Measurements from ENCODE around the gene CMTM7.

The CMTM7 gene

DNA sequence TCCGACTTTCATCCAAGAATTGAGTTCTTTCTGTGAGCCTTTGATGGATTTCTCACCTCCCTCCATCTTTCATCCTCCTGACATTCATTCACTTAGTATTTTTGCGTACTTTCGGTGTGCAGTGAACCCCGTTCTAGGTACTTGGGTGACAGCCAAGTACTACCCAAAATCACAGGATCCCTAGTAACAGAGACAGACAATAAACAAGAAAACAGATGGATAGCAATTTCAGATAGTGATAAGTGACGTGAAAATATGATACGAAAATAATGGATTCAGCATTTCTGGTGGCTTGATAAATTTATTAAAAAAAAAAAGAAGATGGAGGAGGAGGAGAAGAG is 111.3 kb downstream of the CMTM7 start:
- peaks cover 20% of the 10 kb centered on the region for H3K79me2 ChIP-seq (ENCODE audit: low read length)
- H4K20me1 ChIP-seq (ENCODE audit: insufficient read depth, low read length): 0 out of 2 replicates have a peak, but pooled peaks cover 3% of the 10 kb centered on the region
- peak overlapping the region; percentile 84 for H3K4me3 ChIP-seq (ENCODE audit: low read length)
- H3K27ac ChIP-seq (ENCODE audit: low read length): no peak overlapping the region
- no peaks in the 10 kb centered on the region for H3K27me3 ChIP-seq (ENCODE audit: low read depth, low read length)
- peak overlapping the region; percentile 77 for H3K9ac ChIP-seq (ENCODE audit: low read length)
- no peak for TF ChIP-seq EZH2phosphoT487 (IDR thresholded peaks at IDR 0.05; ENCODE audit: low read depth)
- peaks cover 3% of the 10 kb centered on the region for H3K36me3 ChIP-seq (replicated peaks; ENCODE audit: low read depth, low read length)
- H3K4me1 ChIP-seq (ENCODE audit: low read length): peaks cover 29% of the 10 kb centered on the region
- H2AFZ ChIP-seq (ENCODE audit: low read depth, low read length): peak overlapping the region; percentile 95
- H3K4me2 ChIP-seq (ENCODE audit: low read length): peak overlapping the region; percentile 74
- no peaks in the 10 kb centered on the region for H3K9me3 ChIP-seq (ENCODE audit: insufficient read depth, low read length)

Measured in OCI-LY3 (cell line).